K562 (cell line): Measurements from ENCODE around the gene PDZRN3.

Source experiments
- CBFB ChIP-seq: sonication (generic); formaldehyde crosslinking; IDR thresholded peaks from 2 replicates; pipeline ENCODE4 v1.4.0; 2020; ENCODE audit warnings: mild to moderate bottlenecking, missing genetic modification reagents
- CREM ChIP-seq: IDR thresholded peaks from 2 replicates; pipeline ENCODE4 v1.6.1; 2014; ENCODE audit warnings: antibody characterized with exemption, low read depth
- NFIC ChIP-seq: fragments of 450-650 bp; IDR thresholded peaks from 2 replicates; pipeline ENCODE4 v1.6.1; 2017; ENCODE audit warnings: mild to moderate bottlenecking, inconsistent platforms
- NFIX ChIP-seq: fragments of 250-450 bp; sonication (Bioruptor Pico); IDR thresholded peaks from 2 replicates; pipeline ENCODE4 v1.4.0; 2020; ENCODE audit warnings: low read depth, mild to moderate bottlenecking, moderate library complexity
- POLR2G ChIP-seq: fragments of 200-400 bp; formaldehyde crosslinking; IDR thresholded peaks from 2 replicates; pipeline ENCODE4 v1.6.1; 2017; ENCODE audit warnings: low read depth, mild to moderate bottlenecking, antibody characterized with exemption, low read length, moderate library complexity
- ZFP30 ChIP-seq: fragments of 250-450 bp; sonication (Bioruptor Pico); IDR thresholded peaks from 2 replicates; pipeline ENCODE4 v1.8.0; 2022; ENCODE audit warnings: moderate library complexity, mild to moderate bottlenecking, inconsistent platforms, borderline replicate concordance
- TF ChIP-seq, protein P1 (sequence below), 3 experiments: IDR thresholded peaks in 2 of 3; conservative IDR thresholded peaks in 1 of 3; 2 replicates each; pipeline ENCODE4 v1.5.1; 2011 to 2012; ENCODE audit warnings: low read length in 3 of 3, mild to moderate bottlenecking in 3 of 3, control low read depth in 2 of 3, improper control_type of control experiment in 1 of 3, inconsistent platforms in 1 of 3, low read depth in 1 of 3, mixed read lengths in 1 of 3, moderate library complexity in 1 of 3; ENCODE audit not compliant: insufficient read depth in 2 of 3

DNA sequence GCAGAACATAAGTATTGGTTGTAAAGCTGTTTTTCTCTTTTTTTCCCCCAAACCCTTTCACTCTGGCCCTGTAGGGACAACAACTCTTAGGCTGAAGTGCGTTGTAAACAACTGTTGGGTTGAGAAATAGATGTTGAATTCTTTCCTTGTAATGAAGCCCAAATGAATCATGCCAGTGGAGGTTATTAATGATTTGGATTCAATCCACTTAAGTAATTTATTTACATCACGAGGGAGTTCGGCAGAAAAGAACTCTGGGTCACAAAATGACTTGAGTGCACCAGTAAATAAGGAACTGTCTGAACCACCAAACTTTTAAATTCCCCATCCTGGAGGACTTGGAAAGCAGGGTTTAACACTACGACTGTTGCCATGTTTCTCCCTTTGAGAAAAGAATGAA, 218.9 kb downstream of the PDZRN3 start:
- TF ChIP-seq CREM (no peak), NFIX (CRISPR knock-in tag) (no peak), ZFP30 (CRISPR knock-in tag) (no peak), NFIC (no peak), CBFB (CRISPR knock-in tag) (no peak), POLR2G (no peak)
- TF ChIP-seq, protein P1, sequence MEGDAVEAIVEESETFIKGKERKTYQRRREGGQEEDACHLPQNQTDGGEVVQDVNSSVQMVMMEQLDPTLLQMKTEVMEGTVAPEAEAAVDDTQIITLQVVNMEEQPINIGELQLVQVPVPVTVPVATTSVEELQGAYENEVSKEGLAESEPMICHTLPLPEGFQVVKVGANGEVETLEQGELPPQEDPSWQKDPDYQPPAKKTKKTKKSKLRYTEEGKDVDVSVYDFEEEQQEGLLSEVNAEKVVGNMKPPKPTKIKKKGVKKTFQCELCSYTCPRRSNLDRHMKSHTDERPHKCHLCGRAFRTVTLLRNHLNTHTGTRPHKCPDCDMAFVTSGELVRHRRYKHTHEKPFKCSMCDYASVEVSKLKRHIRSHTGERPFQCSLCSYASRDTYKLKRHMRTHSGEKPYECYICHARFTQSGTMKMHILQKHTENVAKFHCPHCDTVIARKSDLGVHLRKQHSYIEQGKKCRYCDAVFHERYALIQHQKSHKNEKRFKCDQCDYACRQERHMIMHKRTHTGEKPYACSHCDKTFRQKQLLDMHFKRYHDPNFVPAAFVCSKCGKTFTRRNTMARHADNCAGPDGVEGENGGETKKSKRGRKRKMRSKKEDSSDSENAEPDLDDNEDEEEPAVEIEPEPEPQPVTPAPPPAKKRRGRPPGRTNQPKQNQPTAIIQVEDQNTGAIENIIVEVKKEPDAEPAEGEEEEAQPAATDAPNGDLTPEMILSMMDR (IDR thresholded peaks at IDR 0.05 in 2 of 3, conservative IDR thresholded peaks at IDR 0.05 in 1 of 3; ENCODE audit: insufficient read depth in 2 of 3, low read depth in 1 of 3, low read length in 3 of 3): no peak
